Suppressor macrophage treated with lipopolysaccharide for 1 hour (primary cell): Measurements from ENCODE around the gene STMN3.
"Not testable (repeated sequence)": the region's sequence is repeated elsewhere in the genome, so short reads cannot be mapped to it uniquely, and the experiment has no call there.

Experiments
- DNase-seq, 3 donors: peaks; one replicate each; pipeline ENCODE4 v3.0.0-alpha.2; 2020 to 2022

The STMN3 gene

GRCh38 chr20:63630956-63631355 is 22.3 kb downstream of the STMN3 start:
- not testable (repeated sequence) for DNase-seq

GRCh38 chr20:63628246-63628975 is 24.8 kb downstream of the STMN3 start:
- peak; percentile 74 to 77 (median 74) for DNase-seq

DNA sequence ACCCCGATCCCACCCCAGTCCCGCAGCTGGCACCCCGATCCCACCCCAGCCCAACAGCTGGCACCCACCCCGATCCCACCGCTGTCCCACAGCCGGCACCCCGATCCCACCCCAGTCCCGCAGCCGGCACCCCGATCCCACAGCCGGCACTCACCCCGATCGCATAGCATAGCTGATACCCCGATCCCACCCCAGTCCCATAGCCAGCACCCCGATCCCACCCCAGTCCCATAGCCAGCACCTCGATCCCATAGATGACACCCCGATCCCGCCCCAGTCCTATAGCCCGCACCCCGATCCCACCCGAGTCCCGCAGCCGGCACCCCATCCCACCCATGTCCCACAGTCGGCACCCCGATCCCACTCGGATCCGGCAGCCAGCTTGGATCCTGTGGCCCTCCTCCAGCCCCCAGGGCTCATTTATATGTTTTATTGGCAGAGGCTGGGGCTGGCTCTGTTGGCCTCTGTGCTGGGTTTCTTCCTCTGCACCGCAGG is 25.4 kb downstream of the STMN3 start:
- DNase-seq: no peak

GRCh38 chr20:63627129-63627750 is 26.0 kb downstream of the STMN3 start:
- peak; percentile 97 to 99 (median 98) for DNase-seq

DNA sequence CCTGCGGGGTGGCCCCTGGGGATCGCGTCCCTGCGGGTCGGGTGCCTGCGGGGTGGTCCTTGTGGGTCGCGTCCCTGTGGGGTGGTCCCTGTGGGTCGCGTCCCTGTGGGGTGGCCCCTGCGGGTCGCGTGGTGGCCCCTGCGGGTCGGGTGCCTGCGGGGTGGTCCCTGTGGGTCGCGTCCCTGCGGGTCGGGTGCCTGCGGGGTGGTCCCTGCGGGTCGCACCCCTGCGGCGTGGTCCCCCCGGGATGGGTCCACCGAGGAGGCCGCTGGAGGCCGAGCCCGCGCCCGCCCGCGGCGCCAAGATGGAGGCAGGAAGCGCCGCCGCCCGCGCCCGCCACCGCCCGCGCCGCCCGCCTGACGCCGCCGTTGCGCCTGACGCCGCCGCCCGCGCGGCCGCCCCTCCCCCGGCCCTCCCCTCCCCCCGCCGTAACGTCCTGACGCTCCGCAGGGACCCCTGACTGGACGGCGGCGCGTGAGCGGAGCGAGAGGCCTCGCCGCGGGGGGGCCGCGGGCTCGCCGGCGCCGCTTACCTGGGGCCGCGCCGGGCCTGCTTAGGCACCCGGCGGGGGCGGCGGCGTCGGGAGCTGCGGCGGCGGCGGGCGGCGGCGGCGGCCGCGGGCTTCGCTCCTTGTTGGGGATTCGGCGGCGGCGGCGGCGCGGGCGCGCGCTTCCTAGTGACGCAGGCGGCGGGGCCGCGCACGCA is 26.6 kb downstream of the STMN3 start, which contains the start of gene GMEB2:
Gene GMEB2 (minus strand): TSS at position 678 of the 705 bp plus-strand sequence. CDS start 7,704 bp downstream, outside the sequence.
- DNase-seq: peak in 2 of 3 donors; percentile 69 to 85

GRCh38 chr20:63625771-63626423 is 27.3 kb downstream of the STMN3 start:
- DNase-seq: no peak

DNA sequence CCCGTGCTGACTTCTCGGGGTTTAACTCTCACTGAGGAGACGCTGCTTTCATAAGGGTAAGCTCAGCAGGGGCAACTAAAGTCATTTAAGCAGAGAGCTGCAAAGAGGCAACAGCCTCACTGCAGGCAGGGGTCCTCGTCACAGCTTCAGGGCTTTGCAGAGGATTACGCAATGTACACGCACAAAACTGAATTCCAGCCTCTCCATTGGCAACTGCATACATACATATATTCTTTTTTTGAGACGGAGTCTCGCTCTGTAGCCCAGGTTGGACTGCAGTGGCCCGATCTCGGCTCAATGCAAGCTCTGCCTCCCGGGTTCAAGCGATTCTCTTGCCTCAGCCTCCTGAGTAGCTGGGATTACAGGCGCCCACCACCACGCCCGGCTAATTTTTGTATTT is 28.7 kb downstream of the STMN3 start:
- DNase-seq: no peak

DNA sequence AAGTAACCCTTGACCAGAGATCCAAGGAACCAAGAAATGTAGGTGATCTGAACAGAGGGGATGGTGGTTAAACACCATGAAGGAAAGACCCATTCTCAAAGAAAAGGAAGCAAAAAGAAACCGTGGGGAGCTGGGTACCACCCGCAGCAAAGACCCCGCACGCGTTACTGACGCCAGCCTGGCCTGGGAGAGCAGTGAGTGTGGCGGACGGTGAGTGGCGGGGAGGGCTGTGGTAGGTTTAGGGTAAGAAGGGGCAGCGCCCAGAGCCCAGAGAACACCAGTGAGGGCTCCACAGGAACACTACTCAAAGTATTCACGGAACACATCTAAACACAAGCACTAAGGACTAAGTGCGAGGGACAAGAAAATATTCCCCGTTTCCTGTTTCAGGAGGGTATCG is 30.5 kb downstream of the STMN3 start:
- no peak for DNase-seq

GRCh38 chr20:63622096-63622495 is 31.1 kb downstream of the STMN3 start:
- DNase-seq: no peak

DNA sequence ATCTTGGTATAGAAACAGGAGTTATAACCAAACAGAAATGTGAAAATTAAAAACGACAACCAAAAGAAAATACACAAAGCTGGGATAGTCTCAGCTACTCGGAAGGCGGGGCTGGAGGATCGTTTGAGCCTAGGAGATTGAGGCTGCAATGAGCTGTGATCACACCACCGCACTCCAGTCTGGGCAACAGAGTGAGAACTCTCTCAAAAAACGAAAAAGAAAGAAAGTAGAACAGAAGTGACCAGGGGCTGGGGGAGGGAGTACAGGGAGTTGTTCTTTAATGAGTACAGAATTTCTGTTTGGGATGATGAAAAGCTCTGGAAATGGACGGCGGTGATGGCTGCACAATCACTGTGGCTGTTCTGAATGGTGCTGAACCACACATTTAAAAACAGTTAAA is 32.2 kb downstream of the STMN3 start:
- no peak for DNase-seq

DNA sequence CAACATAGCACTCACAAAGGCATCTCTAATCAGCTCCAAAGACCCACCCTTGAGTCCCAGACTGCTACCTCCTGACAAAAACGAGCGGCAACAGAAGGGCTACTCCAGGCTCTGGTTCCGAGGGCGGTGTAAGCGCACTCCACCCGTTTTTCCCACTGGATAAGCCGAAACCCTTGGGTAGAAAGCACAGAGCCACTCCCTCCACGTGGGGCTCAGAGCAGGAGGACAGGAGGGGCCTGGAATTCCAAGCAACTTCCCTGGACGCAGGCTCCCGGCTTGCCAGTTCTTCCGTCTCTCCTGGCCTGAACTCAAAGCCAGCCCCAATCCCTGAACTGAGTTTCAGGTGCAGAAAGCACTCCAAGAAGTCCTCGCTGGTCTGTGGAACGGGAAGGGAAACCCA is 33.7 kb downstream of the STMN3 start:
- no peak for DNase-seq

- DNase-seq: no peak
Measured at GRCh38 chr20:63619086-63619485, 34.1 kb downstream of the STMN3 start.

DNA sequence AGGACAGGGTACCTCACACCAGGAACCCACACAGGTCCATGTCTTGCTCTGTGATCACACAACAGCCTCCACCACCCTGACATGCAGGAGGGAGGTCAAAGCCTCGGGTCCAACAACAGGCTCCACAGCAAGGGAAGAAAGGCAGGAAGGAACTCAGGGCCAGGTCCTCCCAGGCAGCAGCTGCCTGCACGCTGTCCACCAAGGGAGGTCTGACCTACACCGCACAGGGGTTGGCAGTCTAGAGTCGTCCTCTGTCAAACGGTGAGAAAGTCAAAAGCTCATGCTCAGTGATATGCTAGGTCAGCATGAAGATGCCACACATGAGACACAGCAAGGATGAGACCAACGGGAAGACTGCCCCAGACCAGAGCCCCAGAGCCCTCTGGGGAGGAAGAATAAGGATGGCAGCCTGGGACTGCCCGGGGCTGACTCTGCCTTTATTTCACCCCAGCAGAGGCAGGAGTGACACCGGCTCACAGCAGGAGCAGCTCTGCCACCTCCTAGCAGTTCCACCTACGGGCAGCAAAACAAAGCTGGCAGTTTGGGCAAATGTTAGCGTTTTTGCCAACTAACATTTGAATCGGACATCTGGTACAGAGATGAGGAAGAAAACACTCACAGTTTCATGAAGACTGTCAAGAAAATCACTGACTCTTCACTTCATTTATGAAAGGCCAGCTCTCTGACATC is 34.8 kb downstream of the STMN3 start:
- DNase-seq: no peak

GRCh38 chr20:63617876-63618265 is 35.4 kb downstream of the STMN3 start:
- DNase-seq: no peak

DNA sequence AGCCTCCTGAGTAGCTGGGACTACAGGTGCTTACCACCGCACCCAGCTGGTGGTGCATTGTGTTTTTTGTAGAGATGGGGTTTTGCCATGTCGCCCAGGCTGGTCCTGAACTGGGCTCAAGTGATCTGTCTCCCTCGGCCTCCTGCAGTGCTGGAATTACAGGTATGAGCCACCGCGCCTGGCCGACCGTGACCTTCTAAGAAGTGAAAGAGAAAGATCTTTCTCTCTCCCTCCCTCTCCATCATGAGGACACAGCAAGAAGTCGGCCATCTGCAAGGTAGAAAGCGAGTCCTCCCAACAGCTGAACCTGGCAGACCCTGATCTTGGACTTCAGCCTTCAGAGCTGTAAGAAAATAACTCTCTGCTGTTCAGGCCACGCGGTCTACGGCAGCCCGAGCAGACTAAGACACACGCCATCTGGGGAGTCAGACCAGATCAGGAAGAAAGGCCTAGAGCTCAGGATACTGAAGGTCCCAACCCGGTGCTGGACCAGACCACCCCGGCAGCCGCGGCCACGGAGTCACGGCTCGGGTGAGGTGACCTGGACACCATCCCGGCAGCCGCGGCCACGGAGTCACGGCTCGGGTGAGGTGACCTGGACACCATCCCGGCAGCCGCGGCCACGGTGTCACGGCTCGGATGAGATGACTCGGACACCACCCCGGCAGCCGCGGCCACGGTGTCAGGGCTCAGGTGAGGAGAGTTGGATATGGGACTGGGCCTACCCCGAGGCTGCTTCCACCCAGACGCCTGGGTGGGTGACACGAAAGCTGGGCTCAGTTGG is 35.9 kb downstream of the STMN3 start:
- DNase-seq: no peak

- not testable (repeated sequence) for DNase-seq
Measured at GRCh38 chr20:63613863-63614594, 39.2 kb downstream of the STMN3 start.

- DNase-seq: peak; percentile 92 to 94 (median 93)
Measured at GRCh38 chr20:63612276-63612931, 40.8 kb downstream of the STMN3 start.

- no peak for DNase-seq
Measured at GRCh38 chr20:63611646-63612045, 41.6 kb downstream of the STMN3 start.

- no peak for DNase-seq
Measured at GRCh38 chr20:63610581-63611435, 42.4 kb downstream of the STMN3 start.
